ENCODE data around the gene CCDC182.

The CCDC182 gene

GRCh38 chr17:57744195-57745170 lies 616 bp downstream of the CCDC182 start:
- H3K27me3 ChIP-seq, result no peaks in the 10 kb centered on the region
- no peaks in the 10 kb centered on the region for H3K9me3 ChIP-seq
- H3K27ac ChIP-seq, result no peak overlapping the region
- no peak overlapping the region for H3K4me3 ChIP-seq (ENCODE audit: low read depth in 1 of 2, low read length in 1 of 2)
- TF ChIP-seq CTCF (IDR thresholded peaks at IDR 0.05), result no peak
- H3K36me3 ChIP-seq, result no peaks in the 10 kb centered on the region
- H3K4me1 ChIP-seq (ENCODE audit: control insufficient read depth in 1 of 2, insufficient read depth in 1 of 2, low read depth in 1 of 2, low read length in 1 of 2), result peaks cover 19 to 33% of the 10 kb centered on the region in 2 experiments

- no peaks in the 10 kb centered on the region for H3K9me3 ChIP-seq
- H3K36me3 ChIP-seq, result no peaks in the 10 kb centered on the region
- H3K4me3 ChIP-seq (ENCODE audit: low read depth in 1 of 2, low read length in 1 of 2), result no peak overlapping the region
- peaks cover 17 to 28% of the 10 kb centered on the region in 2 experiments for H3K4me1 ChIP-seq (ENCODE audit: control insufficient read depth in 1 of 2, insufficient read depth in 1 of 2, low read depth in 1 of 2, low read length in 1 of 2)
- TF ChIP-seq CTCF (IDR thresholded peaks at IDR 0.05), result no peak
- no peak overlapping the region for H3K27ac ChIP-seq
- H3K27me3 ChIP-seq, result no peaks in the 10 kb centered on the region
Measured at GRCh38 chr17:57740235-57740528, 4.9 kb downstream of the CCDC182 start.

- no peaks in the 10 kb centered on the region for H3K27me3 ChIP-seq
- H3K27ac ChIP-seq, result no peak overlapping the region
- peaks cover 16 to 22% of the 10 kb centered on the region in 2 experiments for H3K4me1 ChIP-seq (ENCODE audit: control insufficient read depth in 1 of 2, insufficient read depth in 1 of 2, low read depth in 1 of 2, low read length in 1 of 2)
- no peaks in the 10 kb centered on the region for H3K9me3 ChIP-seq
- no peaks in the 10 kb centered on the region for H3K36me3 ChIP-seq
- no peak overlapping the region for H3K4me3 ChIP-seq (ENCODE audit: low read depth in 1 of 2, low read length in 1 of 2)
- no peak for TF ChIP-seq CTCF (IDR thresholded peaks at IDR 0.05)
Measured at GRCh38 chr17:57739402-57740234, 5.5 kb downstream of the CCDC182 start.

- H3K27ac ChIP-seq, result no peak overlapping the region
- H3K27me3 ChIP-seq, result no peaks in the 10 kb centered on the region
- H3K4me3 ChIP-seq (ENCODE audit: low read depth in 1 of 2, low read length in 1 of 2), result no peak overlapping the region
- H3K9me3 ChIP-seq, result no peaks in the 10 kb centered on the region
- TF ChIP-seq CTCF (IDR thresholded peaks at IDR 0.05), result no peak
- no peaks in the 10 kb centered on the region for H3K36me3 ChIP-seq
- peaks cover 5 to 9% of the 10 kb centered on the region in 2 experiments for H3K4me1 ChIP-seq (ENCODE audit: control insufficient read depth in 1 of 2, insufficient read depth in 1 of 2, low read depth in 1 of 2, low read length in 1 of 2)
Measured at GRCh38 chr17:57737450-57737849, 7.6 kb downstream of the CCDC182 start.

GRCh38 chr17:57735707-57736106 lies 9.4 kb downstream of the CCDC182 start:
- Histone ChIP-seq H3K9me3 (no peaks in the 10 kb centered on the region), H3K27me3 (no peaks in the 10 kb centered on the region), H3K4me3 (ENCODE audit: low read depth in 1 of 2, low read length in 1 of 2) (no peak overlapping the region), H3K4me1 (ENCODE audit: control insufficient read depth in 1 of 2, insufficient read depth in 1 of 2, low read depth in 1 of 2, low read length in 1 of 2) (no peaks in the 10 kb centered on the region), H3K36me3 (no peaks in the 10 kb centered on the region), H3K27ac (no peak overlapping the region)
- no peak for TF ChIP-seq CTCF (IDR thresholded peaks at IDR 0.05)
